OCI-LY1 (cell line): ENCODE data around the gene C1QTNF5.
A peak's percentile ranks its signal among the peaks of the same experiment; 100 is the strongest.

ENCODE experiments used
- EZH2 ChIP-seq: fragments of 200-600 bp; sonication (generic), shearing (Covaris generic); IDR thresholded peaks from 2 replicates; pipeline ENCODE4 v1.8.0; 2017; ENCODE audit warnings: borderline replicate concordance, mixed run types, mild to moderate bottlenecking, antibody characterized with exemption, low read length, moderate library complexity, mixed read lengths
- TF ChIP-seq, protein P1 (sequence below): fragments of 200-600 bp; sonication (generic), shearing (Covaris generic); IDR thresholded peaks from 2 replicates; pipeline ENCODE4 v1.5.1; 2017; ENCODE audit warnings: mild to moderate bottlenecking, antibody characterized with exemption, low read length, moderate library complexity, mixed read lengths

- TF ChIP-seq, protein P1, sequence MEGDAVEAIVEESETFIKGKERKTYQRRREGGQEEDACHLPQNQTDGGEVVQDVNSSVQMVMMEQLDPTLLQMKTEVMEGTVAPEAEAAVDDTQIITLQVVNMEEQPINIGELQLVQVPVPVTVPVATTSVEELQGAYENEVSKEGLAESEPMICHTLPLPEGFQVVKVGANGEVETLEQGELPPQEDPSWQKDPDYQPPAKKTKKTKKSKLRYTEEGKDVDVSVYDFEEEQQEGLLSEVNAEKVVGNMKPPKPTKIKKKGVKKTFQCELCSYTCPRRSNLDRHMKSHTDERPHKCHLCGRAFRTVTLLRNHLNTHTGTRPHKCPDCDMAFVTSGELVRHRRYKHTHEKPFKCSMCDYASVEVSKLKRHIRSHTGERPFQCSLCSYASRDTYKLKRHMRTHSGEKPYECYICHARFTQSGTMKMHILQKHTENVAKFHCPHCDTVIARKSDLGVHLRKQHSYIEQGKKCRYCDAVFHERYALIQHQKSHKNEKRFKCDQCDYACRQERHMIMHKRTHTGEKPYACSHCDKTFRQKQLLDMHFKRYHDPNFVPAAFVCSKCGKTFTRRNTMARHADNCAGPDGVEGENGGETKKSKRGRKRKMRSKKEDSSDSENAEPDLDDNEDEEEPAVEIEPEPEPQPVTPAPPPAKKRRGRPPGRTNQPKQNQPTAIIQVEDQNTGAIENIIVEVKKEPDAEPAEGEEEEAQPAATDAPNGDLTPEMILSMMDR = peak; percentile 52; the same call in 1 of the 2 replicates
- TF ChIP-seq EZH2 = no peak
These were observed 31.1 kb upstream of the C1QTNF5 start for GRCh38 chr11:119371778-119372182.
